ENCODE data around the gene CNNM3.

Gene CNNM3

GRCh38 chr2:96881349-96882195 lies 65.5 kb downstream of the CNNM3 start:
- DNase-seq, result no peak

DNA sequence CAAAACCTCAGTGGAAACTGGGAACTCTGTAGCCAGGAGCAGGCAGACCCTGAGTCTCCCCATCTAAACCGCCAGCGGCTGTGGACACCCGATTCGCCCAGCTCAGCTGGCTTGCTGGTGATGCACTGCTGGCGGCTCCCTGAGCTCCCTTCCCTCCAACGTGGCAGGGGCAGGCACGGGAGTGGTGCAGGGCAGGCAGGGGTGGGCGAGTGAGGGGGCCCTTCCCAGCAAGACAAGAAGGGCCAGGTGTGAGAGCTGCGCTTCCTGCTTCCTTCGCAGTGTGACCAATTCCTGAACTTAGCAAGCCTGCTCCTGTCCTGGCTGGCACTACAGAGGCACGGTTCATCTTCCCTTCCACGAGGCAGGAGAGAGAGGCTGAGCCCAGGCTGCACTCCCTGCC lies 66.2 kb downstream of the CNNM3 start:
- no peak for DNase-seq

DNA sequence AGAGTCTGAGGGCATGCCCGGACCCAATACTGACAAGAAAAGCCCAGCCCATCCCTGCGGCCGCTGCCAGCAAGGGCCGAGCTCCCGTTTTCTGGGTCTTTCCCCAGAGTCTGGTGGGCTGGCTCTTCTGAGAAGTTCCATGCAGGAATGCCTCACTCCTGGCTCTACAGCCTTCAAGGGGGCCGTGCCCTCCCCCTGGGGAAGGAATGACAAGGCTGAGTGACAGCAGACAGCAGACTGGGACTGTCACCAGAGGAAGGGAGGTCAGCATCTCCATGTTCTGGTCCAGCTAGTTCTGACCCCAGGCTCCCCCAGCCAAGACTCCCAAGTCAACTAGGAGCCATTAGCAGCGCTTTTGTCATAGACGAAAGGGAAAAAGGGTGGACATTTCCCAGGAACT lies 66.8 kb downstream of the CNNM3 start:
- no peak for DNase-seq

DNA sequence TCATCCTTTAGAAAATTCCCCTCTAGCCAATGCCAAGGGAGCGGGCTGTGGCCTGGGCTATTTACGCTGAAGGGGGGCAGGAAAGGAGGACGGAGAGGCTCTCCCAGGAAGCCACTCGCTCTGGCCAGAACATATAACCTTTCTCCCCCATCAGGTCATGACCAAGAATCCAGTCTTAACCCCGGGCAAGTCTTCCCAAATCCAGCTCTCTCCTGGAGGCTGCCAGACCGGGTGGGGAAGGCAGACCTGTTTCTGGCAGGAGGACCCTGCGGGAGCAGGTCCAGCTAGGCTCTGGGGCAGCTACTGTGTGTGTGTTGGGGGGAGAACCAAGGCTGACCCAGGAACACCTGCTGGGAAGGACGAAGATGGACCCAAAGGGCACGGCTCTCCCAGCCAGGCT lies 67.2 kb downstream of the CNNM3 start:
- no peak for DNase-seq
